K562 (cell line): ENCODE results near the gene PAEP.
"Not testable (repeated sequence)": the region's sequence is repeated elsewhere in the genome, so short reads cannot be mapped to it uniquely, and the experiment has no call there.

Source experiments
- CEBPB ChIP-seq: fragments of 450-650 bp; IDR thresholded peaks from 2 replicates; pipeline ENCODE4 v1.6.1; 2016; ENCODE audit warnings: missing genetic modification characterization, missing compliant biosample characterization
- CTCF ChIP-seq, 3 experiments: IDR thresholded peaks in 2 of 3; conservative IDR thresholded peaks in 1 of 3; 2 replicates each; pipeline ENCODE4 v1.5.1; 2011 to 2012; ENCODE audit warnings: low read length in 3 of 3, mild to moderate bottlenecking in 3 of 3, control low read depth in 2 of 3, improper control_type of control experiment in 1 of 3, inconsistent platforms in 1 of 3, low read depth in 1 of 3, mixed read lengths in 1 of 3, moderate library complexity in 1 of 3; ENCODE audit not compliant: insufficient read depth in 2 of 3
- MAX ChIP-seq: sonication (generic); formaldehyde crosslinking; IDR thresholded peaks from 2 replicates; pipeline ENCODE4 v1.9.0; 2022; ENCODE audit warnings: mild to moderate bottlenecking, missing genetic modification reagents
- NRF1 ChIP-seq, 2 experiments: fragments of 450-650 bp; IDR thresholded peaks in 1 of 2; conservative IDR thresholded peaks in 1 of 2; 2 replicates each; pipeline ENCODE4 v1.6.1; 2014; ENCODE audit warnings: mild to moderate bottlenecking in 2 of 2
- POLR2A ChIP-seq: fragments of 450-650 bp; conservative IDR thresholded peaks from 2 replicates; pipeline ENCODE4 v1.6.1; 2016
- SMARCB1 ChIP-seq: IDR thresholded peaks from 2 replicates; pipeline ENCODE4 v1.6.1; 2011; ENCODE audit warnings: improper control_type of control experiment, low read depth; ENCODE audit not compliant: insufficient read length
- TCF3 ChIP-seq: sonication (generic); formaldehyde crosslinking; IDR thresholded peaks from 2 replicates; pipeline ENCODE4 v1.4.0; 2020; ENCODE audit warnings: mild to moderate bottlenecking, missing genetic modification reagents
- ZBTB26 ChIP-seq: fragments of 450-650 bp; formaldehyde crosslinking; IDR thresholded peaks from 2 replicates; pipeline ENCODE4 v1.4.0; 2022; ENCODE audit warnings: missing genetic modification characterization
- ZFP1 ChIP-seq: fragments of 450-650 bp; formaldehyde crosslinking; IDR thresholded peaks from 2 replicates; pipeline ENCODE4 v1.4.0; 2020; ENCODE audit warnings: mild to moderate bottlenecking, mixed read lengths
- TF ChIP-seq, protein P1 (sequence below): fragments of 200-600 bp; sonication (generic); IDR thresholded peaks from one replicate; pipeline ENCODE4 v1.6.1; 2012; ENCODE audit warnings: mild to moderate bottlenecking, low read depth, low read length, inconsistent platforms

DNA sequence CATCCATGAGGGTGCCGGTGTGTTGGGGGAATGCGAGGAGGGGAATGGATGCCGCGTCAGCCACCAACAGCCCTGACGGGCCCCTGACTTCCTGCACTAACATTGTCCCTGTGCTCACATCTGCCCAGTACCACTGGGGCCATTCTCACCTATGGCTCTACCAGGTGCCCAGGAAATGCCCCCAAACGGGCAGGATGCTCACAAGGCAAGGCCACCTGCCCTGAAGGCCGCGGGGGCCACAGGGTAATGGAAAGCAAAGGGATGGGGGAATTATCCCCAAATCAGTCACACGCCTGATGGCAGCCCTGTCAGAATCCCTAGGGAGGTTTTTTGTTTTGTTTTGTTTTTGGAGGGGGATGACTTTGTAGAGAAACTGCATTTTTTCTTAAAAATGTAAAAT is 47.6 kb upstream of the PAEP start:
- not testable (repeated sequence) for TF ChIP-seq CTCF (IDR thresholded peaks at IDR 0.05 in 2 of 3, conservative IDR thresholded peaks at IDR 0.05 in 1 of 3; ENCODE audit: insufficient read depth in 2 of 3, low read depth in 1 of 3, low read length in 3 of 3); ZFP1; POLR2A; NRF1 (conservative IDR thresholded peaks at IDR 0.05 in 1 of 2, IDR thresholded peaks at IDR 0.05 in 1 of 2); ZBTB26; CEBPB (tag); TCF3 (CRISPR knock-in tag); SMARCB1; MAX
- TF ChIP-seq, protein P1, sequence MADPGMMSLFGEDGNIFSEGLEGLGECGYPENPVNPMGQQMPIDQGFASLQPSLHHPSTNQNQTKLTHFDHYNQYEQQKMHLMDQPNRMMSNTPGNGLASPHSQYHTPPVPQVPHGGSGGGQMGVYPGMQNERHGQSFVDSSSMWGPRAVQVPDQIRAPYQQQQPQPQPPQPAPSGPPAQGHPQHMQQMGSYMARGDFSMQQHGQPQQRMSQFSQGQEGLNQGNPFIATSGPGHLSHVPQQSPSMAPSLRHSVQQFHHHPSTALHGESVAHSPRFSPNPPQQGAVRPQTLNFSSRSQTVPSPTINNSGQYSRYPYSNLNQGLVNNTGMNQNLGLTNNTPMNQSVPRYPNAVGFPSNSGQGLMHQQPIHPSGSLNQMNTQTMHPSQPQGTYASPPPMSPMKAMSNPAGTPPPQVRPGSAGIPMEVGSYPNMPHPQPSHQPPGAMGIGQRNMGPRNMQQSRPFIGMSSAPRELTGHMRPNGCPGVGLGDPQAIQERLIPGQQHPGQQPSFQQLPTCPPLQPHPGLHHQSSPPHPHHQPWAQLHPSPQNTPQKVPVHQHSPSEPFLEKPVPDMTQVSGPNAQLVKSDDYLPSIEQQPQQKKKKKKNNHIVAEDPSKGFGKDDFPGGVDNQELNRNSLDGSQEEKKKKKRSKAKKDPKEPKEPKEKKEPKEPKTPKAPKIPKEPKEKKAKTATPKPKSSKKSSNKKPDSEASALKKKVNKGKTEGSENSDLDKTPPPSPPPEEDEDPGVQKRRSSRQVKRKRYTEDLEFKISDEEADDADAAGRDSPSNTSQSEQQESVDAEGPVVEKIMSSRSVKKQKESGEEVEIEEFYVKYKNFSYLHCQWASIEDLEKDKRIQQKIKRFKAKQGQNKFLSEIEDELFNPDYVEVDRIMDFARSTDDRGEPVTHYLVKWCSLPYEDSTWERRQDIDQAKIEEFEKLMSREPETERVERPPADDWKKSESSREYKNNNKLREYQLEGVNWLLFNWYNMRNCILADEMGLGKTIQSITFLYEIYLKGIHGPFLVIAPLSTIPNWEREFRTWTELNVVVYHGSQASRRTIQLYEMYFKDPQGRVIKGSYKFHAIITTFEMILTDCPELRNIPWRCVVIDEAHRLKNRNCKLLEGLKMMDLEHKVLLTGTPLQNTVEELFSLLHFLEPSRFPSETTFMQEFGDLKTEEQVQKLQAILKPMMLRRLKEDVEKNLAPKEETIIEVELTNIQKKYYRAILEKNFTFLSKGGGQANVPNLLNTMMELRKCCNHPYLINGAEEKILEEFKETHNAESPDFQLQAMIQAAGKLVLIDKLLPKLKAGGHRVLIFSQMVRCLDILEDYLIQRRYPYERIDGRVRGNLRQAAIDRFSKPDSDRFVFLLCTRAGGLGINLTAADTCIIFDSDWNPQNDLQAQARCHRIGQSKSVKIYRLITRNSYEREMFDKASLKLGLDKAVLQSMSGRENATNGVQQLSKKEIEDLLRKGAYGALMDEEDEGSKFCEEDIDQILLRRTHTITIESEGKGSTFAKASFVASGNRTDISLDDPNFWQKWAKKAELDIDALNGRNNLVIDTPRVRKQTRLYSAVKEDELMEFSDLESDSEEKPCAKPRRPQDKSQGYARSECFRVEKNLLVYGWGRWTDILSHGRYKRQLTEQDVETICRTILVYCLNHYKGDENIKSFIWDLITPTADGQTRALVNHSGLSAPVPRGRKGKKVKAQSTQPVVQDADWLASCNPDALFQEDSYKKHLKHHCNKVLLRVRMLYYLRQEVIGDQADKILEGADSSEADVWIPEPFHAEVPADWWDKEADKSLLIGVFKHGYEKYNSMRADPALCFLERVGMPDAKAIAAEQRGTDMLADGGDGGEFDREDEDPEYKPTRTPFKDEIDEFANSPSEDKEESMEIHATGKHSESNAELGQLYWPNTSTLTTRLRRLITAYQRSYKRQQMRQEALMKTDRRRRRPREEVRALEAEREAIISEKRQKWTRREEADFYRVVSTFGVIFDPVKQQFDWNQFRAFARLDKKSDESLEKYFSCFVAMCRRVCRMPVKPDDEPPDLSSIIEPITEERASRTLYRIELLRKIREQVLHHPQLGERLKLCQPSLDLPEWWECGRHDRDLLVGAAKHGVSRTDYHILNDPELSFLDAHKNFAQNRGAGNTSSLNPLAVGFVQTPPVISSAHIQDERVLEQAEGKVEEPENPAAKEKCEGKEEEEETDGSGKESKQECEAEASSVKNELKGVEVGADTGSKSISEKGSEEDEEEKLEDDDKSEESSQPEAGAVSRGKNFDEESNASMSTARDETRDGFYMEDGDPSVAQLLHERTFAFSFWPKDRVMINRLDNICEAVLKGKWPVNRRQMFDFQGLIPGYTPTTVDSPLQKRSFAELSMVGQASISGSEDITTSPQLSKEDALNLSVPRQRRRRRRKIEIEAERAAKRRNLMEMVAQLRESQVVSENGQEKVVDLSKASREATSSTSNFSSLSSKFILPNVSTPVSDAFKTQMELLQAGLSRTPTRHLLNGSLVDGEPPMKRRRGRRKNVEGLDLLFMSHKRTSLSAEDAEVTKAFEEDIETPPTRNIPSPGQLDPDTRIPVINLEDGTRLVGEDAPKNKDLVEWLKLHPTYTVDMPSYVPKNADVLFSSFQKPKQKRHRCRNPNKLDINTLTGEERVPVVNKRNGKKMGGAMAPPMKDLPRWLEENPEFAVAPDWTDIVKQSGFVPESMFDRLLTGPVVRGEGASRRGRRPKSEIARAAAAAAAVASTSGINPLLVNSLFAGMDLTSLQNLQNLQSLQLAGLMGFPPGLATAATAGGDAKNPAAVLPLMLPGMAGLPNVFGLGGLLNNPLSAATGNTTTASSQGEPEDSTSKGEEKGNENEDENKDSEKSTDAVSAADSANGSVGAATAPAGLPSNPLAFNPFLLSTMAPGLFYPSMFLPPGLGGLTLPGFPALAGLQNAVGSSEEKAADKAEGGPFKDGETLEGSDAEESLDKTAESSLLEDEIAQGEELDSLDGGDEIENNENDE: not testable (repeated sequence)
